H1 (cell line): Measurements from ENCODE around the gene COG4. TPM values are rescaled to one million over a fixed set of nuclear protein-coding genes. Genes with fewer than 3 reads are reported as not detected.

Source experiments
- CTCF ChIA-PET: fragments of 300-600 bp; sonication (Branson Sonifier 250); formaldehyde crosslinking; loops from one replicate; lab custom pipeline; 2021; ENCODE audit not compliant: partially characterized antibody; lab: Charles Lee
- POLR2A ChIA-PET: fragments of 300-600 bp; sonication (Branson Sonifier 250); formaldehyde crosslinking; loops from one replicate; lab custom pipeline; 2021; ENCODE audit warnings: inconsistent platforms; ENCODE audit not compliant: partially characterized antibody; lab: Charles Lee
- DNase-seq, 2 experiments: peaks; one replicate each; pipeline versions ENCODE4 v3.0.0 to v3.0.0-alpha.2; 2010 to 2022; ENCODE audit warnings: low spot score in 2 of 2, low read depth in 1 of 2, mixed read lengths in 1 of 2
- FAIRE-seq: peaks from 2 replicates; lab custom pipeline; 2011; peaks lifted over from hg19 to GRCh38; lab: Jason Lieb, UNC
- H2AFZ ChIP-seq: 2 replicates; pipeline ENCODE4 v1.8.1; 2012; ENCODE audit warnings: low read length, inconsistent platforms
- H2AK5ac ChIP-seq: 2 replicates; pipeline ENCODE4 v1.6.1; 2013; ENCODE audit warnings: low read depth, low read length
- H2BK120ac ChIP-seq: replicated peaks from 2 replicates; pipeline ENCODE3; 2013; ENCODE audit warnings: low read depth, low read length, inconsistent platforms
- H2BK12ac ChIP-seq: 2 replicates; pipeline ENCODE4 v1.6.1; 2013; ENCODE audit warnings: low read depth, low read length
- H2BK15ac ChIP-seq: 2 replicates; pipeline ENCODE4 v1.6.1; 2013; ENCODE audit warnings: low read length
- H2BK20ac ChIP-seq: 2 replicates; pipeline ENCODE4 v1.6.1; 2013; ENCODE audit warnings: low read length
- H2BK5ac ChIP-seq: 2 replicates; pipeline ENCODE4 v1.6.1; 2013; ENCODE audit warnings: low read depth, low read length
- H3K14ac ChIP-seq: 2 replicates; pipeline ENCODE4 v1.6.1; 2013; ENCODE audit warnings: inconsistent platforms; ENCODE audit not compliant: insufficient read length
- H3K18ac ChIP-seq: 2 replicates; pipeline ENCODE4 v1.6.1; 2013; ENCODE audit warnings: low read length; ENCODE audit errors: extremely low read depth
- H3K23ac ChIP-seq: 2 replicates; pipeline ENCODE4 v1.6.1; 2013; ENCODE audit warnings: inconsistent platforms; ENCODE audit not compliant: insufficient read length
- H3K23me2 ChIP-seq: 2 replicates; pipeline ENCODE4 v1.6.1; 2013; ENCODE audit warnings: low read depth, low read length
- H3K27ac ChIP-seq: 2 replicates; pipeline ENCODE4 v1.6.1; 2011; ENCODE audit warnings: low read depth, low read length, inconsistent platforms
- H3K27me3 ChIP-seq, 4 experiments: replicated peaks in 1 of 4; 1 replicate in 1 of 4; 2 replicates in 3 of 4; pipeline versions ENCODE4 v1.6.1 to v1.8.1; 2011 to 2013; ENCODE audit warnings: low read length in 3 of 4, mild to moderate bottlenecking in 3 of 4, inconsistent platforms in 2 of 4, mixed read lengths in 2 of 4, moderate library complexity in 1 of 4; ENCODE audit not compliant: control insufficient read depth in 3 of 4, insufficient read depth in 3 of 4; ENCODE audit errors: extremely low read depth in 1 of 4
- H3K36me3 ChIP-seq, 4 experiments: 2 replicates each; pipeline versions ENCODE4 v1.6.1 to v1.8.1; 2011 to 2013; ENCODE audit warnings: mild to moderate bottlenecking in 4 of 4, low read length in 3 of 4, moderate library complexity in 2 of 4, control low read depth in 1 of 4, inconsistent platforms in 1 of 4; ENCODE audit not compliant: insufficient read depth in 4 of 4, control insufficient read depth in 2 of 4
- H3K4ac ChIP-seq: replicated peaks from 2 replicates; pipeline ENCODE3; 2013; ENCODE audit warnings: low read length, low read depth, mixed read lengths, inconsistent platforms; ENCODE audit not compliant: insufficient read length
- H3K4me1 ChIP-seq, 4 experiments: replicated peaks in 1 of 4; 1 replicate in 1 of 4; 2 replicates in 3 of 4; pipeline versions ENCODE4 v1.6.1 to v1.8.1; 2011 to 2013; ENCODE audit warnings: low read length in 3 of 4, inconsistent platforms in 2 of 4, mixed read lengths in 1 of 4; ENCODE audit not compliant: insufficient read depth in 4 of 4, control insufficient read depth in 3 of 4
- H3K4me2 ChIP-seq, 2 experiments: 2 replicates each; pipeline versions ENCODE4 v1.6.1 to v1.8.1; 2011 to 2013; ENCODE audit warnings: low read depth in 2 of 2, low read length in 2 of 2, control low read depth in 1 of 2, inconsistent platforms in 1 of 2, mild to moderate bottlenecking in 1 of 2; ENCODE audit not compliant: insufficient read depth in 1 of 2
- H3K4me3 ChIP-seq, 4 experiments: fragments of 200-600, 300-600 bp in 1 of 4; sonication (generic), shearing (Covaris generic), sonication (Bioruptor Twin) in 1 of 4; 2 replicates each; pipeline versions ENCODE4 v1.5.1 to v1.8.1; 2011 to 2016; ENCODE audit warnings: low read length in 4 of 4, low read depth in 3 of 4, control low read depth in 2 of 4, inconsistent platforms in 2 of 4, mild to moderate bottlenecking in 2 of 4, mixed read lengths in 1 of 4, moderate library complexity in 1 of 4; ENCODE audit not compliant: insufficient read depth in 2 of 4; ENCODE audit errors: extremely low read depth in 1 of 4
- H3K56ac ChIP-seq: replicated peaks from 2 replicates; pipeline ENCODE3; 2013; ENCODE audit warnings: low read depth, mild to moderate bottlenecking, mixed read lengths, low read length, inconsistent platforms; ENCODE audit not compliant: insufficient read length
- H3K79me1 ChIP-seq: 2 replicates; pipeline ENCODE4 v1.6.1; 2013; ENCODE audit warnings: low read depth, low read length, control low read depth
- H3K79me2 ChIP-seq, 2 experiments: 2 replicates each; pipeline versions ENCODE4 v1.6.1 to v1.8.1; 2012 to 2013; ENCODE audit warnings: low read length in 2 of 2, mild to moderate bottlenecking in 2 of 2, inconsistent platforms in 1 of 2; ENCODE audit not compliant: insufficient read depth in 2 of 2, control insufficient read depth in 1 of 2
- H3K9ac ChIP-seq, 4 experiments: replicated peaks in 1 of 4; 1 replicate in 1 of 4; 2 replicates in 3 of 4; pipeline versions ENCODE4 v1.6.1 to v1.8.1; 2011 to 2013; ENCODE audit warnings: low read depth in 3 of 4, low read length in 3 of 4, control low read depth in 2 of 4, mild to moderate bottlenecking in 2 of 4, moderate library complexity in 2 of 4, inconsistent platforms in 1 of 4; ENCODE audit errors: extremely low read depth in 1 of 4
- H3K9me3 ChIP-seq, 2 experiments: 2 replicates each; pipeline versions ENCODE4 v1.6.1 to v1.8.1; 2012 to 2013; ENCODE audit warnings: mild to moderate bottlenecking in 2 of 2, moderate library complexity in 2 of 2, control low read depth in 1 of 2, inconsistent platforms in 1 of 2, low read depth in 1 of 2, low read length in 1 of 2, mixed read lengths in 1 of 2; ENCODE audit not compliant: insufficient read depth in 2 of 2
- H4K20me1 ChIP-seq, 2 experiments: replicated peaks in 1 of 2; 2 replicates each; pipeline versions ENCODE3 to v1.8.1; 2011 to 2013; ENCODE audit warnings: inconsistent platforms in 2 of 2, low read length in 2 of 2, mild to moderate bottlenecking in 1 of 2; ENCODE audit not compliant: insufficient read depth in 2 of 2, control insufficient read depth in 1 of 2
- H4K5ac ChIP-seq: 2 replicates; pipeline ENCODE4 v1.6.1; 2013; ENCODE audit warnings: low read length, low read depth, mixed read lengths, inconsistent platforms; ENCODE audit not compliant: insufficient read length
- H4K8ac ChIP-seq: 2 replicates; pipeline ENCODE4 v1.8.0; 2013; ENCODE audit warnings: mild to moderate bottlenecking, moderate library complexity, low read length, inconsistent platforms; ENCODE audit not compliant: insufficient read depth; ENCODE audit errors: extremely low read depth
- H4K91ac ChIP-seq: replicated peaks from 2 replicates; pipeline ENCODE3; 2013; ENCODE audit warnings: low read length, mixed read lengths, inconsistent platforms; ENCODE audit not compliant: insufficient read length
- ASH2L ChIP-seq: fragments of 200-600, 300-600 bp; sonication (generic); IDR thresholded peaks from one replicate; pipeline ENCODE4 v1.7.1; 2017; ENCODE audit warnings: low read length
- CTCF ChIP-seq, 3 experiments: IDR thresholded peaks; 1 replicate in 2 of 3; 2 replicates in 1 of 3; pipeline versions ENCODE4 v1.5.1 to v1.6.1; 2011; ENCODE audit warnings: low read length in 3 of 3, mild to moderate bottlenecking in 3 of 3, inconsistent platforms in 2 of 3, low read depth in 1 of 3, moderate library complexity in 1 of 3; ENCODE audit not compliant: insufficient read depth in 1 of 3; ENCODE audit errors: control extremely low read depth in 1 of 3
- NRF1 ChIP-seq: IDR thresholded peaks from 2 replicates; pipeline ENCODE4 v1.6.1; 2011; ENCODE audit warnings: mild to moderate bottlenecking, low read depth, low read length, improper control_type of control experiment
- RBBP5 ChIP-seq: IDR thresholded peaks from 2 replicates; pipeline ENCODE4 v1.7.1; 2012; ENCODE audit warnings: low read depth, mild to moderate bottlenecking, inconsistent platforms, low read length, moderate library complexity, borderline replicate concordance
- SIN3A ChIP-seq, 2 experiments: IDR thresholded peaks in 1 of 2; conservative IDR thresholded peaks in 1 of 2; 2 replicates each; pipeline ENCODE4 v1.6.1; 2011 to 2012; ENCODE audit warnings: low read length in 2 of 2, improper control_type of control experiment in 1 of 2, low read depth in 1 of 2, mild to moderate bottlenecking in 1 of 2
- WGBS, 2 experiments: shearing (Covaris generic) in 1 of 2; methylation state at CpG; one replicate each; pipeline versions ENCODE4 v1.1.6 to v1.1.7; 2013 to 2015; ENCODE audit warnings: low lambda C conversion rate in 2 of 2, mixed read lengths in 2 of 2, inconsistent platforms in 1 of 2, low coverage in 1 of 2, missing lambda C conversion rate in 1 of 2; ENCODE audit not compliant: insufficient replicate concordance in 2 of 2, insufficient coverage in 1 of 2, insufficient read length in 1 of 2; ENCODE audit errors: extremely low coverage in 1 of 2, missing lambda C conversion rate in 1 of 2; 5-methylcytosine and 5-hydroxymethylcytosine counted together
- polyA plus RNA-seq, 7 experiments: library from polyadenylated mRNA; depleted of rRNA in 3 of 7; stranded (reverse) in 5 of 7; unstranded in 2 of 7; fragments of >200 nt in 5 of 7; fragments of 200-250 nt in 2 of 7; gene quantifications; 1 replicate in 5 of 7; 2 replicates in 1 of 7; 4 replicates in 1 of 7; pipeline versions ENCODE4 v1.2.1 to v1.2.3, GENCODE V29; 2011 to 2013; ENCODE audit warnings: missing spikeins in 2 of 7, mixed read lengths in 2 of 7
- total RNA-seq: library from RNA; stranded (reverse); fragmentation: NEBNext Ultra II Directional; extraction: Animal tissue kit (Norgen Biotek cat#: 25700); gene quantifications from 2 replicates; pipeline ENCODE4 v1.2.1, GENCODE V29; 2021
- TF ChIP-seq, protein P1 (sequence below): IDR thresholded peaks from 2 replicates; pipeline ENCODE4 v1.6.1; 2011; ENCODE audit warnings: low read length, improper control_type of control experiment

COG4 gene
- total and polyA plus RNA-seq, 2 of the 8 experiments (the other 6 are each of a cell fraction or from before 2014, with no cell fraction given), result 46.1 to 50.2 TPM

DNA sequence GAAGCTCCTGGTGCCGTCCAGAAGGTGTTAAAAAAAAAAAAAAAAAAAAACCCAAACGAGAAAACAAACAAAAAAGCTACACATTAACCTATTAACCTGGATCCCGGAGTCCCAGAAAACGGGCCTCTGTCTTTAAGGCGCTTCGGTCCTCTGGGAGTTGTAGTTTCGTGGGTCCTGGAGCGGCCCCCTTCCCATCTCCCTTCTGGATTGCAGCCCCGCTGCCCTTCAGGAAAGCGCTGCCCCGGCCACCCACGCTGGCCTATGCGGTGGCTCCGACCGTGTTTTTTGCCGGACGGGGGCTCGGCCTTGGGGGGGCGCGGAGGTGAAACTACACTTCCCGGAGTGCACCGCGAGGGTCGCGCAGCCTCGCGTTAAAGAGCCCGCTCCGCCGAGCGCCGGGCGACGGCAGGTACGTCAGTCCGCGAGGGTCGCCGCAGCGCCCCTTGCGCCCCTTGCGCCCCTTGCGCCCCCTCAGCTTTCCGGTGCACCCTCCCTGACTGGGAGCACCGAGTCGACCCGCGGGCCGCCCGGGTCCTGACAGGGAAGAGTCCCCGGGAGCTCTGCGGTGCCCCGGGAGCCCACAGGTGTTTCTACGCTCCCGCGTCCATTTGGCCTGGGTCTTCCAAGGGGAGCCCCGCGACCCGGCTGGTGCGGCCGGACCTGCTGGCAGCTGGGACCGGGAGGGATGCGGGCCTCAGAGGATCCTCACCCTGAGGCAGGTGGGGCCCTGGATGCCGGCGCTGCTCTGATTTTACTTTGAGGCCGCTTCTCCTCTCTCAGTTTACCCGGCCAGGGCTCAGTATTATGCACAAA, 68.9 kb downstream of the COG4 start, which contains the start of gene FCSK:
Gene FCSK (plus strand): TSS at position 374 of the 813 bp plus-strand sequence. CDS start 8,596 bp downstream, outside the sequence.
- Histone ChIP-seq H2BK20ac (no peak within 1 kb of the TSS), H4K8ac (peak within 1 kb of the TSS; percentile 100), H3K27me3 (no peaks in the 10 kb centered on the region), H3K14ac (no peak within 1 kb of the TSS), H3K4ac (no peak within 1 kb of the TSS), H4K91ac (peak within 1 kb of the TSS; percentile 85), H3K56ac (peak within 1 kb of the TSS; percentile 89), H2AK5ac (no peak within 1 kb of the TSS), H3K18ac (peak within 1 kb of the TSS; percentile 98; the same call in 1 of the 2 replicates), H3K23me2 (no peaks in the 10 kb centered on the region; the same call in 1 of the 2 replicates), H2BK12ac (peak within 1 kb of the TSS; percentile 89), H3K79me2 (no peaks in the 10 kb centered on the region), H3K23ac (no peak within 1 kb of the TSS), H2BK15ac (no peak within 1 kb of the TSS; the same call in 1 of the 2 replicates), H3K4me2 (peak within 1 kb of the TSS; percentile 42 to 81), H3K9ac (peak within 1 kb of the TSS; percentile 77 to 96 (median 90)), H3K9me3 (no peaks in the 10 kb centered on the region), H3K36me3 (no peaks in the 10 kb centered on the region), H4K20me1 (no peaks in the 10 kb centered on the region), H2BK120ac (no peak within 1 kb of the TSS), H3K27ac (peak within 1 kb of the TSS; percentile 100), H2AFZ (peak within 1 kb of the TSS; percentile 70), H4K5ac (peak within 1 kb of the TSS; percentile 99), H3K79me1 (no peaks in the 10 kb centered on the region), H2BK5ac (peak within 1 kb of the TSS; percentile 99), H3K4me1 (peaks cover 0 to 2% (median 0%) of the 10 kb centered on the region in 4 experiments; a peak in 1 of 7 replicates), H3K4me3 (peak within 1 kb of the TSS; percentile 44 to 83 (median 78))
- DNase-seq (peak in 1 of 2 experiments; percentile 89), FAIRE-seq (no peak)
- CTCF ChIA-PET, result interaction anchor here (0.6 to 5.3 kb wide), 17 partner anchors 9 to 197 kb away, joined by 3 to 37 read pairs (median 4); partner anchors contain the start of gene ST3GAL2
- 1% methylated on average over 57 of the region's 67 CpGs; no CpG with 5 or more reads in 1 of the 2 experiments for WGBS, 2 experiments
- POLR2A ChIA-PET, result interaction anchor here (0.8 to 5.1 kb wide), 17 partner anchors 9 to 187 kb away, joined by 3 to 37 read pairs (median 4); partner anchors contain the start of gene ST3GAL2
- TF ChIP-seq, protein P1, sequence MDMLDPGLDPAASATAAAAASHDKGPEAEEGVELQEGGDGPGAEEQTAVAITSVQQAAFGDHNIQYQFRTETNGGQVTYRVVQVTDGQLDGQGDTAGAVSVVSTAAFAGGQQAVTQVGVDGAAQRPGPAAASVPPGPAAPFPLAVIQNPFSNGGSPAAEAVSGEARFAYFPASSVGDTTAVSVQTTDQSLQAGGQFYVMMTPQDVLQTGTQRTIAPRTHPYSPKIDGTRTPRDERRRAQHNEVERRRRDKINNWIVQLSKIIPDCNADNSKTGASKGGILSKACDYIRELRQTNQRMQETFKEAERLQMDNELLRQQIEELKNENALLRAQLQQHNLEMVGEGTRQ, result no peak
- TF ChIP-seq NRF1 (no peak), SIN3A (conservative IDR thresholded peaks at IDR 0.05 in 1 of 2, IDR thresholded peaks at IDR 0.05 in 1 of 2; ENCODE audit: low read depth in 1 of 2, low read length in 2 of 2) (peak; percentile 4 to 22; a peak in 1 of 4 replicates), RBBP5 (no peak), CTCF (IDR thresholded peaks at IDR 0.05; ENCODE audit: control extremely low read depth in 1 of 3, insufficient read depth in 1 of 3, low read depth in 1 of 3, low read length in 3 of 3) (peak; percentile 46 to 62 (median 47); a peak in 3 of 4 replicates), ASH2L (peak; percentile 46)
